Measurements from ENCODE around the gene HPCAL4. TPM values are rescaled to one million over a fixed set of nuclear protein-coding genes. Genes with fewer than 3 reads are reported as not detected.

Gene HPCAL4
- polyA plus RNA-seq, 1 experiment: not detected

GRCh38 chr1:39672551-39672947 is 18.7 kb downstream of the HPCAL4 start:
- Histone ChIP-seq H3K27ac (ENCODE audit: low read depth, low read length) (no peak overlapping the region), H3K27me3 (ENCODE audit: control insufficient read depth, insufficient read depth, low read length) (peaks cover 74% of the 10 kb centered on the region), H3K9me3 (ENCODE audit: control insufficient read depth, insufficient read depth, low read length) (no peaks in the 10 kb centered on the region; the same call in 1 of the 2 replicates), H3K4me3 (ENCODE audit: low read depth, low read length) (peak overlapping the region; percentile 45; the same call in 1 of the 2 replicates)
- ChIA-PET CTCF (interaction anchor here (0.6 to 9.4 kb wide), 16 partner anchors 9 to 134 kb away, joined by 3 to 128 read pairs (median 4); partner anchors contain the start of gene PABPC4), POLR2A (no interaction called here)
- peak; percentile 56 for TF ChIP-seq CTCF (IDR thresholded peaks at IDR 0.05; ENCODE audit: low read depth, low read length)
- DNase-seq (ENCODE audit: low read depth, low spot score): no peak

- no peak for DNase-seq (ENCODE audit: low read depth, low spot score)
- TF ChIP-seq CTCF (IDR thresholded peaks at IDR 0.05; ENCODE audit: low read depth, low read length): no peak
- peak within 1 kb of the TSS; percentile 45 for H3K4me3 ChIP-seq (ENCODE audit: low read depth, low read length)
- CTCF ChIA-PET: interaction anchor here (0.6 to 9.4 kb wide), 16 partner anchors 9 to 133 kb away, joined by 3 to 128 read pairs (median 4); partner anchors contain the start of gene PABPC4
- no peak within 1 kb of the TSS for H3K27ac ChIP-seq (ENCODE audit: low read depth, low read length)
- no peaks in the 10 kb centered on the region; the same call in 1 of the 2 replicates for H3K9me3 ChIP-seq (ENCODE audit: control insufficient read depth, insufficient read depth, low read length)
- POLR2A ChIA-PET: no interaction called here
- peaks cover 74% of the 10 kb centered on the region for H3K27me3 ChIP-seq (ENCODE audit: control insufficient read depth, insufficient read depth, low read length)
These were observed 19.3 kb downstream of the HPCAL4 start, which contains the start of gene NT5C1A for GRCh38 chr1:39671793-39672550. TSS of gene NT5C1A (minus strand) at chr1:39672107. CDS start at chr1:39672038, 69 bp downstream.

- Histone ChIP-seq H3K27me3 (ENCODE audit: control insufficient read depth, insufficient read depth, low read length) (peaks cover 77% of the 10 kb centered on the region), H3K9me3 (ENCODE audit: control insufficient read depth, insufficient read depth, low read length) (no peaks in the 10 kb centered on the region; the same call in 1 of the 2 replicates), H3K27ac (ENCODE audit: low read depth, low read length) (no peak overlapping the region), H3K4me3 (ENCODE audit: low read depth, low read length) (peak overlapping the region; percentile 45)
- ChIA-PET CTCF (interaction anchor here (1.1 to 9.4 kb wide), 5 partner anchors 16 to 65 kb away, joined by 3 to 128 read pairs (median 4); no protein-coding TSS in a partner anchor), POLR2A (no interaction called here)
- no peak for TF ChIP-seq CTCF (IDR thresholded peaks at IDR 0.05; ENCODE audit: low read depth, low read length)
- DNase-seq (ENCODE audit: low read depth, low spot score): no peak
These were observed 19.8 kb downstream of the HPCAL4 start for GRCh38 chr1:39671433-39671792.

- no peak overlapping the region for H3K4me3 ChIP-seq (ENCODE audit: low read depth, low read length)
- no peaks in the 10 kb centered on the region; the same call in 1 of the 2 replicates for H3K9me3 ChIP-seq (ENCODE audit: control insufficient read depth, insufficient read depth, low read length)
- TF ChIP-seq CTCF (IDR thresholded peaks at IDR 0.05; ENCODE audit: low read depth, low read length): no peak
- no peak overlapping the region for H3K27ac ChIP-seq (ENCODE audit: low read depth, low read length)
- DNase-seq (ENCODE audit: low read depth, low spot score): no peak
- POLR2A ChIA-PET: interaction anchor here (0.8 kb wide), 1 partner anchor 11 kb away, joined by 3 read pairs; no protein-coding TSS in a partner anchor
- peaks cover 83% of the 10 kb centered on the region for H3K27me3 ChIP-seq (ENCODE audit: control insufficient read depth, insufficient read depth, low read length)
- CTCF ChIA-PET: interaction anchor here (0.6 to 9.4 kb wide), 5 partner anchors 15 to 132 kb away, joined by 3 to 128 read pairs (median 3); no protein-coding TSS in a partner anchor
These were observed 20.5 kb downstream of the HPCAL4 start for GRCh38 chr1:39670689-39671088.

GRCh38 chr1:39668894-39669293 is 22.3 kb downstream of the HPCAL4 start:
- H3K27ac ChIP-seq (ENCODE audit: low read depth, low read length): no peak overlapping the region
- H3K27me3 ChIP-seq (ENCODE audit: control insufficient read depth, insufficient read depth, low read length): peaks cover 81% of the 10 kb centered on the region
- no peak for DNase-seq (ENCODE audit: low read depth, low spot score)
- ChIA-PET CTCF (interaction anchor here (5.6 to 9.4 kb wide), 2 partner anchors 13 to 62 kb away, joined by 40 to 128 read pairs; no protein-coding TSS in a partner anchor), POLR2A (interaction anchor here (0.6 kb wide), 2 partner anchors 41 to 138 kb away, joined by 3 to 7 read pairs; no protein-coding TSS in a partner anchor)
- no peak overlapping the region for H3K4me3 ChIP-seq (ENCODE audit: low read depth, low read length)
- no peak for TF ChIP-seq CTCF (IDR thresholded peaks at IDR 0.05; ENCODE audit: low read depth, low read length)
- H3K9me3 ChIP-seq (ENCODE audit: control insufficient read depth, insufficient read depth, low read length): no peaks in the 10 kb centered on the region; the same call in 1 of the 2 replicates

Data from AG04450 (cell line).